Measurements from ENCODE around the gene GBX1. TPM values are rescaled to one million over a fixed set of nuclear protein-coding genes. Genes with fewer than 3 reads are reported as not detected.

The GBX1 gene
- total RNA-seq, 2 experiments from 2014 or later = not detected

DNA sequence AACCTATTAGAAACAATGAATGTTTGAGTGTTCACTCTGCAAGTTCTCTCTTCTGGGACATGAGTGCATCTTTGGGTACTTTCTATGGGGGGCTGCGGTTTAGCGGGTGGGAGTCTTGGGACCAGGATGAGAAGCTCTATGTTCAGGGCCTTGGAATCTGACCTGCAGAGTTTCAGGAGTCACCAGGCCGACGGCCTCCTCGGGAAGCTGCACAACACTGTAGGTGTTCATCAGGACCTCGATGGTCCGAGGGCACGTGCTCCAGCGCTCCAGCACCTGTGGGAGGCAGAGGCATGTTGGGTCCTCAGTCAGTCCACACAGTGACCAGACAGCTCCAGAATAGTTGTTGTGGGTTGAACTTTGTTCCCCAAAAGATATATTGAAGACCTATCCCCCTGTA is 8.9 kb upstream of the GBX1 start:
- H3K79me2 ChIP-seq (ENCODE audit: insufficient read depth, low read depth, low read length) = no peaks in the 10 kb centered on the region
- POLR2A ChIA-PET = no interaction called here
- H3K9me3 ChIP-seq (ENCODE audit: low read length) = no peaks in the 10 kb centered on the region
- no peak for DNase-seq (ENCODE audit: low spot score)
- intact Hi-C loops (cut with micrococcal nuclease; ENCODE audit: unreplicated experiment) = no loop called here
- TF ChIP-seq, protein P1, sequence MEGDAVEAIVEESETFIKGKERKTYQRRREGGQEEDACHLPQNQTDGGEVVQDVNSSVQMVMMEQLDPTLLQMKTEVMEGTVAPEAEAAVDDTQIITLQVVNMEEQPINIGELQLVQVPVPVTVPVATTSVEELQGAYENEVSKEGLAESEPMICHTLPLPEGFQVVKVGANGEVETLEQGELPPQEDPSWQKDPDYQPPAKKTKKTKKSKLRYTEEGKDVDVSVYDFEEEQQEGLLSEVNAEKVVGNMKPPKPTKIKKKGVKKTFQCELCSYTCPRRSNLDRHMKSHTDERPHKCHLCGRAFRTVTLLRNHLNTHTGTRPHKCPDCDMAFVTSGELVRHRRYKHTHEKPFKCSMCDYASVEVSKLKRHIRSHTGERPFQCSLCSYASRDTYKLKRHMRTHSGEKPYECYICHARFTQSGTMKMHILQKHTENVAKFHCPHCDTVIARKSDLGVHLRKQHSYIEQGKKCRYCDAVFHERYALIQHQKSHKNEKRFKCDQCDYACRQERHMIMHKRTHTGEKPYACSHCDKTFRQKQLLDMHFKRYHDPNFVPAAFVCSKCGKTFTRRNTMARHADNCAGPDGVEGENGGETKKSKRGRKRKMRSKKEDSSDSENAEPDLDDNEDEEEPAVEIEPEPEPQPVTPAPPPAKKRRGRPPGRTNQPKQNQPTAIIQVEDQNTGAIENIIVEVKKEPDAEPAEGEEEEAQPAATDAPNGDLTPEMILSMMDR (conservative IDR thresholded peaks at IDR 0.05; ENCODE audit: low read length) = no peak
- no peak for TF ChIP-seq EZH2phosphoT487 (IDR thresholded peaks at IDR 0.05; ENCODE audit: borderline replicate concordance, low read depth, low read length)
- H3K9me2 ChIP-seq (ENCODE audit: insufficient read depth, low read length) = no peaks in the 10 kb centered on the region
- H3K27ac ChIP-seq (ENCODE audit: low read depth, low read length, poor library complexity, severe bottlenecking) = no peak overlapping the region
- H3K4me3 ChIP-seq (ENCODE audit: low read depth, low read length, poor library complexity, severe bottlenecking) = no peak overlapping the region
- H3K4me1 ChIP-seq (ENCODE audit: insufficient read depth, low read length, poor library complexity, severe bottlenecking) = no peaks in the 10 kb centered on the region
- CTCF ChIA-PET (ENCODE audit: unreplicated experiment) = no interaction called here
- H3K36me3 ChIP-seq (ENCODE audit: insufficient read depth, low read length) = no peaks in the 10 kb centered on the region
- no peak overlapping the region for H2AFZ ChIP-seq (ENCODE audit: low read length)
- H4K20me1 ChIP-seq (ENCODE audit: insufficient read depth, low read length) = no peaks in the 10 kb centered on the region
- no peak overlapping the region for H3K4me2 ChIP-seq (ENCODE audit: low read length)
- no TSS peak for BruUV-seq (replicated peaks)

GRCh38 chr7:151175793-151176311 is 8.4 kb upstream of the GBX1 start:
- no TSS peak for BruUV-seq (replicated peaks)
- H4K20me1 ChIP-seq (ENCODE audit: insufficient read depth, low read length) = no peaks in the 10 kb centered on the region
- no peak overlapping the region for H3K4me3 ChIP-seq (ENCODE audit: low read depth, low read length, poor library complexity, severe bottlenecking)
- H3K9me3 ChIP-seq (ENCODE audit: low read length) = no peaks in the 10 kb centered on the region
- H3K4me1 ChIP-seq (ENCODE audit: insufficient read depth, low read length, poor library complexity, severe bottlenecking) = no peaks in the 10 kb centered on the region
- H3K79me2 ChIP-seq (ENCODE audit: insufficient read depth, low read depth, low read length) = no peaks in the 10 kb centered on the region
- no peaks in the 10 kb centered on the region for H3K9me2 ChIP-seq (ENCODE audit: insufficient read depth, low read length)
- intact Hi-C loops (cut with micrococcal nuclease; ENCODE audit: unreplicated experiment) = no loop called here
- ChIA-PET CTCF (ENCODE audit: unreplicated experiment) (no interaction called here), POLR2A (no interaction called here)
- no peak overlapping the region for H3K4me2 ChIP-seq (ENCODE audit: low read length)
- no peak overlapping the region for H3K27ac ChIP-seq (ENCODE audit: low read depth, low read length, poor library complexity, severe bottlenecking)
- H2AFZ ChIP-seq (ENCODE audit: low read length) = no peak overlapping the region
- TF ChIP-seq, protein P1 (conservative IDR thresholded peaks at IDR 0.05; ENCODE audit: low read length) = 0 out of 2 replicates have a peak, but pooled peaks have one; percentile 24
- no peak for TF ChIP-seq EZH2phosphoT487 (IDR thresholded peaks at IDR 0.05; ENCODE audit: borderline replicate concordance, low read depth, low read length)
- H3K36me3 ChIP-seq (ENCODE audit: insufficient read depth, low read length) = no peaks in the 10 kb centered on the region
- DNase-seq (ENCODE audit: low spot score) = no peak

- Histone ChIP-seq H3K9me3 (ENCODE audit: low read length) (no peaks in the 10 kb centered on the region), H3K36me3 (ENCODE audit: insufficient read depth, low read length) (no peaks in the 10 kb centered on the region), H3K27ac (ENCODE audit: low read depth, low read length, poor library complexity, severe bottlenecking) (no peak overlapping the region), H3K4me2 (ENCODE audit: low read length) (no peak overlapping the region), H4K20me1 (ENCODE audit: insufficient read depth, low read length) (no peaks in the 10 kb centered on the region), H3K9me2 (ENCODE audit: insufficient read depth, low read length) (no peaks in the 10 kb centered on the region), H3K79me2 (ENCODE audit: insufficient read depth, low read depth, low read length) (no peaks in the 10 kb centered on the region), H3K4me3 (ENCODE audit: low read depth, low read length, poor library complexity, severe bottlenecking) (no peak overlapping the region), H3K4me1 (ENCODE audit: insufficient read depth, low read length, poor library complexity, severe bottlenecking) (no peaks in the 10 kb centered on the region), H2AFZ (ENCODE audit: low read length) (no peak overlapping the region)
- POLR2A ChIA-PET = no interaction called here
- intact Hi-C loops (cut with micrococcal nuclease; ENCODE audit: unreplicated experiment) = no loop called here
- no TSS peak for BruUV-seq (replicated peaks)
- DNase-seq (ENCODE audit: low spot score) = no peak
- TF ChIP-seq, protein P1 (conservative IDR thresholded peaks at IDR 0.05; ENCODE audit: low read length) = no peak
- TF ChIP-seq EZH2phosphoT487 (IDR thresholded peaks at IDR 0.05; ENCODE audit: borderline replicate concordance, low read depth, low read length) = no peak
- CTCF ChIA-PET (ENCODE audit: unreplicated experiment) = no interaction called here
Measured at GRCh38 chr7:151175047-151175792, 7.7 kb upstream of the GBX1 start.

Data from OCI-LY7 (cell line).